ENCODE measurements around the gene OSBPL5. TPM values are rescaled to one million over a fixed set of nuclear protein-coding genes. Genes with fewer than 3 reads are reported as not detected.

Gene OSBPL5
- polyA plus RNA-seq, 4 donors, result 18.2 to 20.9 (median 19.8) TPM

DNA sequence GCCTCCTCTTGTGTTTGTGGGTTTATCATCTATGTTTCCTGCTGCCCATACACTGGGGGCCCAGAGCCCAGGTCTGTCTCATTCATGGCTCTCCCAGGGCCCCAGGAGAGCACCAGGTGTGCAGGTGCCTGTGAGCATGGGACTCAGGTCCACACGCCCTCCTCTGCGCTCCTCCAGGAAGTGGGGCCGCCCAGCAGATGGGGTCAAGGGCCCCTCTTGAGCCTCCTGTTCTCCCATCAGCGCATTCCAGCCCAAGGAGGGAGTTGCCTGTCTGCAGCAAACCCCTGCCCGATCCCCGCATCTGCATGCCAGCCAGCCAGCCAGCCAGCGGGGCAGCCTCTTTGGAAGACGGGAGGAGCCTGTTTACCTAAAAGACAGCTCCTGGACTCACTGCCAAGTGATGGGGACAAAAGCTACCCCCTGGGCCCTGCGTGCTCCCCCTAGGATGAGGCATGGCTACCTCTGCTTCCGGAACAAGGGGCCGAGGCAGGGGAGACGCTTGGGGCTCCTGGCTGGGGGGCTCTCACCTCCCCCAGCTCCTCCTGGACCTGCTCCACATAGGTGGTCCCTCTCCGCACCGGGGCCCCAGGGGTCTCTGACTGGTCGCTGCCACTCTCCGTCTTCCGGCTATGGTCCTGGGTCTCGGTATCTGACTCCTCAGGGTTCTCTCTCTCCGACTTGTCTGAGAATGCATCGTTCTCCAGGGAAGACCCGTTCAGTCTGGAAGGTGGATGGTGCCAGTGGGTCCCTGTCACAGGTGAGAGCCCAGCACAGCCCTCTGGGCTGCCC is 58.2 kb downstream of the OSBPL5 start:
- DNase-seq (ENCODE audit: low read depth in 4 of 4, low spot score in 3 of 4), result no peak

- no peak for DNase-seq (ENCODE audit: low read depth in 4 of 4, low spot score in 3 of 4)
Observed at GRCh38 chr11:3105791-3106735, 59.0 kb downstream of the OSBPL5 start.

- DNase-seq (ENCODE audit: low read depth in 4 of 4, low spot score in 3 of 4), result no peak
Observed at GRCh38 chr11:3104961-3105790, 59.9 kb downstream of the OSBPL5 start.

- DNase-seq (ENCODE audit: low read depth in 4 of 4, low spot score in 3 of 4), result no peak
Observed at GRCh38 chr11:3104051-3104714, 60.9 kb downstream of the OSBPL5 start.

DNA sequence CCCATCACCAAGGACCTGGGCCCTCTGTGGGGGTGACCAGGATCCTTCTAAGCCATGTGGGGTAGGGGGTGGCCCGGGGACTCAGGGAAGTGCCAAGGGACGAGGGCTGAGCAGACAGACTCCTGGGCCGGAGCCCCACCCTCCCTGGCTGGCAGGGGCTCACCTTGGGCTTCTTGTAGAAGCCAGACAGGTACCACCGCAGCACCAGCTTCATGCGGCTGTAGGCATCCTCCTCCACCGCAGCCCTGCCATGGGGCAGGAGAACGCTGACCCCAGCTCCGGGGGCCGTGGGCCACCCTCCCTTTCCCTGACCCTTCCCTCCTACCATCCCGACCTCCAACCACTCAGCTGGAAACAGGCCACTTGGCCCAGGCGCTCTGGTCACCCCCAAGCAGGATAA is 62.0 kb downstream of the OSBPL5 start:
- no peak for DNase-seq (ENCODE audit: low read depth in 4 of 4, low spot score in 3 of 4)

DNA sequence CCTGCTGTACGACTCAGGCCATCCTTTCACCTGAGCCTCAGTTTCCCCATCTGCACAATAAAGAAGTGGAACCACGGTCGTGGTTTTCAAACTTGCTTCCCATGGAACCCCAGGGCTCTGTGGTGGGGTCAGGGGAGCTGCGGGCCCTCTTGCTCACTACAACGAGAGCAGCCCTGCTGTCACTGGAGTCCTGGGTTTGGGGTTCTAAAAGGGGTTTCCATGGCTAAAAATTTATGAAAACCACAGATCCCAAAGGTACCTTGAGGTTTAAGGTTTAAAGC is 62.5 kb downstream of the OSBPL5 start:
- DNase-seq (ENCODE audit: low read depth in 4 of 4, low spot score in 3 of 4), result no peak

GRCh38 chr11:3101921-3102640 is 63.0 kb downstream of the OSBPL5 start:
- DNase-seq (ENCODE audit: low read depth in 4 of 4, low spot score in 3 of 4), result no peak

DNA sequence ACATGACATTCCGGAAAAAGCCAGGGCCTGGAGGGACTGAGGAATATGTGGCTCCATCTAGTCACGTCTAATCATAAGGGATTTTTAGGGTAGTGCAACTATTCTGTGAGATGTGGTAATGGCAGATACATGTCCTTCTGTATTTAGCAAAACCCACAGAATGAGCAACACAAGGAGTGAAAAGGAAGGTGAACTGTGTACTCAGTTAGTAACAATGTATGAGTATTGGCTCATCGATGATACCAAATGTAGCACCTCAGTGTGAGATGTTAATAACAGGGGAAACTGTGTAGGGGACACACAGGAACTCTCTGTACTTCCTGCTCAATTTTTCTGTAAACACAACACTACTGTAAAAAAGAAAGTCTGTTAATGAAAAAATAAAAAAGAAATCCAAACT is 65.9 kb downstream of the OSBPL5 start:
- no peak for DNase-seq (ENCODE audit: low read depth in 4 of 4, low spot score in 3 of 4)

DNA sequence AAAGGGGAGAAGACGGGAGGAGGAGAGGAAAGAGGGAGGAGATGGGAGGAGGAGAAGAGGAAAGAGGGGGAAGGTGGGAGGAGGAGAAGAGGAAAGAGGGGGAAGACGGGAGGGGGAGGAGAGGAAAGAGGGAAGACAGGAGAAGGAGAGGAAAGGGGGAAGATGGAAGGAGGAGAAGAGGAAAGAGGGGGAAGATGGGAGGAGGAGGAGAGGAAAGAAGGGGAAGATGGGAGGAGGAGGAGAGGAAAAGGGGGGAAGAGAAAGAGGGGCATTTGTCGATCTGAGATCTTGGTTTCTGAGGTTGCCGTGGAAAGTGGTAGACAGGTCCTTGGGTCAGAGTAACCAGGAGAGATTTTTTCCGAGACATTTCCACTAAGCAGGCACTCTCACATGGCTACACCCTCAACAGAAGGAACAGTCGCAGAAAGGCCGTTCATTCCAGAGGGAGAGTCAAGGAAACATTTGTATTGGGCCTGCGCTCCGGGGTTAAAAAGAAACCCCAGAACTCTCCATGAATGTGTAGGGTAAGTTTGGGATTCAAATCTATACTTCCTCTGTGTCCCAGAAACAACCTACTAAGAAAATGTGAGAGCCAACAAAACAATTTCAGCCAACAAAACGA is 68.1 kb downstream of the OSBPL5 start:
- DNase-seq (ENCODE audit: low read depth in 4 of 4, low spot score in 3 of 4), result no peak

DNA sequence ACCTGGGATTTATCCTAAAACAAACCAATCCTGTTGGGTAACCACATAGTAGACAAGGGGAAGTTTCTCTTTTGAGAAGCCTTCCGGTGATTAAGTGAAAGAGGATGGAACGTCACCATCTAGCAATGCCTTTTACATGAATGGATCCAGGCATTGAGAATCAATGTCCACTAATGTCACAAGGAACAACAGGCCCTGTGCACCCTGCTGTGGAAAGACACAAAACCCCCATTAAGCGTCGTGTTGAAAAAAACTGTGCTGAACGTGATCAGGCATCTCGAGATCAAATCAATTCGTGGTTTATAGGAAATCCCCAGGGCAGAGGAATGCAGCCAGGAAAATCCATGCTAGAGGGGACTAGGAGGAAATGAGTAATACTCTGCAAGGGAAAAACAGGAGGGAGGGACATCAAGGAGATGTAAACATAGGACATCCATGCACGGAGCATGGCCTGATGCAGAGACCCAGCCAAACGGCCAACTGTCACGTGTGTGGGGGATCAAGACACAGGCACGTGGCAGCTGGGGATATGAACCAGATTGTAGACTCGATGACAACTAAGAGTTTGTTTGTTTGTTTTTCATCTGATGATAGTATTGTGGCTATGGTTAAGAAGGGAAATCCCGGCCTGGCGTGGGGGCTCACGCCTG is 69.3 kb downstream of the OSBPL5 start:
- no peak for DNase-seq (ENCODE audit: low read depth in 4 of 4, low spot score in 3 of 4)

GRCh38 chr11:3094223-3094824 is 70.8 kb downstream of the OSBPL5 start:
- DNase-seq (ENCODE audit: low read depth in 4 of 4, low spot score in 3 of 4), result no peak

- DNase-seq (ENCODE audit: low read depth in 4 of 4, low spot score in 3 of 4), result no peak
Observed at GRCh38 chr11:3093281-3094191, 71.6 kb downstream of the OSBPL5 start.

DNA sequence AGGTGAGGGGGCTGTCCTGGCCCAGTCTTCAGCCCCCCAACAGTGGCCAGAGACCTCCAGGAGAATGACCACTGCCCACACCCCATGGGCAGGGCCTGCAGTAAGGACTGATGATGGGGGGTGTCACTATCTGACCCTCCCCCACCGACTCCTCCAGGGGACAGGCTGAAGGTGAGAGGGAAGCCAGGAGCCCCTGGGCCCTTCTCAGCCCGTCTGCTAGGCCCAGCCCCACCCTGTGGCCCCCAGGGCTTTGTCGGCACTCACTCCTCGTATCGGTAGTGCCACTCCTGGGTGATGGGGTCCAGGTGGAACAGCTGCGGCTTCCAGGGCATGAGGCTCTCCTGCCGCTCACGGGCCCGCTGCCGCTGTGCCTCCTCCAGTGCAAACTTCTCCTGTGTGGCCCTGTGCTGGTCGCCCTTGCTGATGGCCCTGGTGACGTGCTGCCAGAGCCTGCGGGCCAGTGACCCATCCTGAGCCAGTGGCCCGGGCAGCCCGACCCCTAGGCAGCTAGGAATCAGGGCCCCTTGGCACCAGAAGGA is 72.4 kb downstream of the OSBPL5 start:
- DNase-seq (ENCODE audit: low read depth in 4 of 4, low spot score in 3 of 4), result no peak

- peak in 2 of 4 donors; percentile 38 to 48 for DNase-seq (ENCODE audit: low read depth in 4 of 4, low spot score in 3 of 4)
Observed at GRCh38 chr11:3091846-3092602, 73.1 kb downstream of the OSBPL5 start.

- DNase-seq (ENCODE audit: low read depth in 4 of 4, low spot score in 3 of 4), result no peak
Observed at GRCh38 chr11:3091081-3091845, 73.8 kb downstream of the OSBPL5 start.
